ENCODE data around the gene PCNX4.

PCNX4 gene

DNA sequence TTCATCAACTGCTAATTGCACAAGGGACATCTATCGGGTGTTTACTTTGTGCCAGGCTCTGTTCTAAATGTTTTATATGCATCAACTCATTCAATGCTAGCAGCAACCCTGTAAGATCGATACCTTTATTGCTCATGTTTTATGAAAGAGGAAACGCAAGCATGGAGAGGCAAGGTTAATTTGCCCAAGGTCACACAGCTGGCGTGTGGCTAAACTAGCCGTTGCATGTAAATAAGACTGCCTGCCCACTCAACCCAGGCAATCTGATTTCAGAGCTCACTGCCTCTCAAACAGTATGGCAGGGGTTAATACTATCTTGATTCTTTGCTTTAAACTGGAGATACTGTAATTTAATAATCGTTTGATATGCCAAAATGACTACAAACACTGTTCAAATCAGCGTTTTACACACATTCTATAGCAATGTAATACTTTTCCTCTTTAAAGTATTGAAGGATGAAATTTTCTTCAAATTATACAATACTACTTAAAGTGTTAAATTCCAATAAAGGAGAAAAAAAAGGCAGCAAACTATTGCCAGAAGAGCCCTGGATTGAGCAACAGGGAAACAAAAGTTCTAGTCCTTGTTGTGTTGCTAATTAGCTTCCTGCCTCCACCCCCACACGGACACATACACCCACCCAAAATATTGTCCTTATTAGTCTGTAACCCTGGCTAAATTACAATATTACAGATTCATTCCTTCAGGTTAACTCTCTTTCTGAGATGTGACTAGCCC is 112.5 kb downstream of the PCNX4 start:
- no peaks in the 10 kb centered on the region for H3K36me3 ChIP-seq (ENCODE audit: control insufficient read depth, insufficient read depth, low read length)
- H3K27ac ChIP-seq: no peak overlapping the region
- TF ChIP-seq, protein P1, sequence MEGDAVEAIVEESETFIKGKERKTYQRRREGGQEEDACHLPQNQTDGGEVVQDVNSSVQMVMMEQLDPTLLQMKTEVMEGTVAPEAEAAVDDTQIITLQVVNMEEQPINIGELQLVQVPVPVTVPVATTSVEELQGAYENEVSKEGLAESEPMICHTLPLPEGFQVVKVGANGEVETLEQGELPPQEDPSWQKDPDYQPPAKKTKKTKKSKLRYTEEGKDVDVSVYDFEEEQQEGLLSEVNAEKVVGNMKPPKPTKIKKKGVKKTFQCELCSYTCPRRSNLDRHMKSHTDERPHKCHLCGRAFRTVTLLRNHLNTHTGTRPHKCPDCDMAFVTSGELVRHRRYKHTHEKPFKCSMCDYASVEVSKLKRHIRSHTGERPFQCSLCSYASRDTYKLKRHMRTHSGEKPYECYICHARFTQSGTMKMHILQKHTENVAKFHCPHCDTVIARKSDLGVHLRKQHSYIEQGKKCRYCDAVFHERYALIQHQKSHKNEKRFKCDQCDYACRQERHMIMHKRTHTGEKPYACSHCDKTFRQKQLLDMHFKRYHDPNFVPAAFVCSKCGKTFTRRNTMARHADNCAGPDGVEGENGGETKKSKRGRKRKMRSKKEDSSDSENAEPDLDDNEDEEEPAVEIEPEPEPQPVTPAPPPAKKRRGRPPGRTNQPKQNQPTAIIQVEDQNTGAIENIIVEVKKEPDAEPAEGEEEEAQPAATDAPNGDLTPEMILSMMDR (IDR thresholded peaks at IDR 0.05): no peak
- H3K4me2 ChIP-seq (ENCODE audit: low read length): no peak overlapping the region
- H3K9ac ChIP-seq: no peak overlapping the region
- peaks cover 7% of the 10 kb centered on the region for H3K4me1 ChIP-seq
- H3K27me3 ChIP-seq (ENCODE audit: control insufficient read depth, insufficient read depth, low read length): no peaks in the 10 kb centered on the region
- no peak overlapping the region for H3K4me3 ChIP-seq (ENCODE audit: low read depth, low read length)
- H3K9me3 ChIP-seq (ENCODE audit: control insufficient read depth, low read length): no peaks in the 10 kb centered on the region
- peak overlapping the region; percentile 23 for H2AFZ ChIP-seq
- H3K79me2 ChIP-seq: no peaks in the 10 kb centered on the region

GRCh38 chr14:60204843-60205774 is 113.4 kb downstream of the PCNX4 start:
- H3K9ac ChIP-seq: no peak overlapping the region
- H2AFZ ChIP-seq: peak overlapping the region; percentile 23
- no peaks in the 10 kb centered on the region for H3K36me3 ChIP-seq (ENCODE audit: control insufficient read depth, insufficient read depth, low read length)
- peaks cover 7% of the 10 kb centered on the region for H3K4me1 ChIP-seq
- H3K4me3 ChIP-seq (ENCODE audit: low read depth, low read length): no peak overlapping the region
- no peak overlapping the region for H3K27ac ChIP-seq
- no peak overlapping the region for H3K4me2 ChIP-seq (ENCODE audit: low read length)
- no peaks in the 10 kb centered on the region for H3K27me3 ChIP-seq (ENCODE audit: control insufficient read depth, insufficient read depth, low read length)
- no peaks in the 10 kb centered on the region for H3K9me3 ChIP-seq (ENCODE audit: control insufficient read depth, low read length)
- TF ChIP-seq, protein P1 (IDR thresholded peaks at IDR 0.05): no peak
- H3K79me2 ChIP-seq: no peaks in the 10 kb centered on the region

DNA sequence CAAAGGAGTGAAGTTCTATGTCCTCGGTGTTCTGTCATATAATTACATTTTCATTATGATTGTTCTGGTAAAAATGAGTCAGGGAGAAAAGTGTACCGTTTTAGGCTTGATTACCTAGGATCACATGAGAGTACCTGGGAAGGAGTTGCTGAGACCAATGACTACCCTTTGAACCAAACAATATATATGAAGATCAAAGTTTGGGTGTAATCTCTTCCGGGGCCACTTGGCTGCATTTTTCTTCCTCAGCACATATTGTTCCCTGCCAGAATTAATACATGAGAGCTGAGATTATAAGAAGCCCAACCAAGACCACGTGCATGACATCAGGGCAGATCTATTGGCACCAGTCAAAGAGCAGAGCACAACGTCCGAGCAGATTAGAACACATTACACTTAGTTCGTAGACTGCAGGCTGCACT is 114.5 kb downstream of the PCNX4 start:
- peaks cover 7% of the 10 kb centered on the region for H3K4me1 ChIP-seq

DNA sequence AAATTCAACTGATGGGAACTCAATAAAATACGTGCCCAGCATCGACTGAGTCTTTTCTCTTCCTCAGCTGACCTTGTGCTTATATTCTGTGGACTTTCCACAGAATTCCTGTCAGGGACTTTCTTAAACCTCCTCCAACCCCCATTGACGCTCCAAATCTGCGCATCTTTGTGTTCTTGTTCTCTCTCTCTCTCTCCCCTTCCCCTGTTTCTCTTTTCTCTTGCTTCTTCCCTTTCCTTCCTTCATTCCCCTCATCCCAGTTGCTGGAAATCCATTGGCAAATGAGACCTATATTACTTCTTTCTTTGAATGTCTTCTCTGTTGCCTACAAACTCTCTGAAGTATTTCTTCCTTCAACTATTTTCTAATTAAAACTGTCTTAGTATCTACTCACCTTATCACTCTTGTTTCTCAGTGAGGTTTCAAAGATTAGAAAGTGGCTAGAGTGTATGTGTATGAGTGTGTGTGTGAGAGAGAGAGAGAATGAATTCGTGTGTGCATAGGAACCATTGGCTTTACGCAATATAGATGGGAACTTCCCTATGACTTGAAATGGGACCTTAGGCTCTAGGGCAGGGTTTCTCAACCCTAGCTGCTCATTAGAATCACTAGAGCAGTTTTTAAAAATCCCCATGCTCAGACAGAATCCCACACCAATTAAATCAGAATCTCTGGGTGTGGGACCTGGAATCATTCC is 115.3 kb downstream of the PCNX4 start:
- Histone ChIP-seq H3K36me3 (ENCODE audit: control insufficient read depth, insufficient read depth, low read length) (no peaks in the 10 kb centered on the region), H3K27ac (no peak overlapping the region), H3K79me2 (no peaks in the 10 kb centered on the region), H3K9ac (no peak overlapping the region), H2AFZ (no peak overlapping the region), H3K9me3 (ENCODE audit: control insufficient read depth, low read length) (no peaks in the 10 kb centered on the region), H3K27me3 (ENCODE audit: control insufficient read depth, insufficient read depth, low read length) (no peaks in the 10 kb centered on the region), H3K4me2 (ENCODE audit: low read length) (no peak overlapping the region), H3K4me1 (peaks cover 7% of the 10 kb centered on the region), H3K4me3 (ENCODE audit: low read depth, low read length) (no peak overlapping the region)
- TF ChIP-seq, protein P1 (IDR thresholded peaks at IDR 0.05): no peak

More for the DNA sequence above, 114.5 kb downstream of the PCNX4 start:
- no peak overlapping the region for H3K4me3 ChIP-seq (ENCODE audit: low read depth, low read length)
- H3K4me2 ChIP-seq (ENCODE audit: low read length): no peak overlapping the region
- H2AFZ ChIP-seq: no peak overlapping the region
- TF ChIP-seq, protein P1 (IDR thresholded peaks at IDR 0.05): no peak
- H3K79me2 ChIP-seq: no peaks in the 10 kb centered on the region
- no peaks in the 10 kb centered on the region for H3K27me3 ChIP-seq (ENCODE audit: control insufficient read depth, insufficient read depth, low read length)
- no peaks in the 10 kb centered on the region for H3K36me3 ChIP-seq (ENCODE audit: control insufficient read depth, insufficient read depth, low read length)
- no peak overlapping the region for H3K27ac ChIP-seq
- no peaks in the 10 kb centered on the region for H3K9me3 ChIP-seq (ENCODE audit: control insufficient read depth, low read length)
- no peak overlapping the region for H3K9ac ChIP-seq

All from parathyroid adenoma (tissue), 2 donors.